SKM-1 treated with dmso at 0.1 percent for 144 hours (cell line): ENCODE results near the gene B4GALT4.
"Not testable (repeated sequence)": the region's sequence is repeated elsewhere in the genome, so short reads cannot be mapped to it uniquely, and the experiment has no call there.

Experiments used
- DNase-seq: peaks from one replicate; lab custom pipeline; 2025; ENCODE audit not compliant: unreplicated experiment; lab: John Stamatoyannopoulos, UW

B4GALT4 gene, protein sequence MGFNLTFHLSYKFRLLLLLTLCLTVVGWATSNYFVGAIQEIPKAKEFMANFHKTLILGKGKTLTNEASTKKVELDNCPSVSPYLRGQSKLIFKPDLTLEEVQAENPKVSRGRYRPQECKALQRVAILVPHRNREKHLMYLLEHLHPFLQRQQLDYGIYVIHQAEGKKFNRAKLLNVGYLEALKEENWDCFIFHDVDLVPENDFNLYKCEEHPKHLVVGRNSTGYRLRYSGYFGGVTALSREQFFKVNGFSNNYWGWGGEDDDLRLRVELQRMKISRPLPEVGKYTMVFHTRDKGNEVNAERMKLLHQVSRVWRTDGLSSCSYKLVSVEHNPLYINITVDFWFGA

DNA sequence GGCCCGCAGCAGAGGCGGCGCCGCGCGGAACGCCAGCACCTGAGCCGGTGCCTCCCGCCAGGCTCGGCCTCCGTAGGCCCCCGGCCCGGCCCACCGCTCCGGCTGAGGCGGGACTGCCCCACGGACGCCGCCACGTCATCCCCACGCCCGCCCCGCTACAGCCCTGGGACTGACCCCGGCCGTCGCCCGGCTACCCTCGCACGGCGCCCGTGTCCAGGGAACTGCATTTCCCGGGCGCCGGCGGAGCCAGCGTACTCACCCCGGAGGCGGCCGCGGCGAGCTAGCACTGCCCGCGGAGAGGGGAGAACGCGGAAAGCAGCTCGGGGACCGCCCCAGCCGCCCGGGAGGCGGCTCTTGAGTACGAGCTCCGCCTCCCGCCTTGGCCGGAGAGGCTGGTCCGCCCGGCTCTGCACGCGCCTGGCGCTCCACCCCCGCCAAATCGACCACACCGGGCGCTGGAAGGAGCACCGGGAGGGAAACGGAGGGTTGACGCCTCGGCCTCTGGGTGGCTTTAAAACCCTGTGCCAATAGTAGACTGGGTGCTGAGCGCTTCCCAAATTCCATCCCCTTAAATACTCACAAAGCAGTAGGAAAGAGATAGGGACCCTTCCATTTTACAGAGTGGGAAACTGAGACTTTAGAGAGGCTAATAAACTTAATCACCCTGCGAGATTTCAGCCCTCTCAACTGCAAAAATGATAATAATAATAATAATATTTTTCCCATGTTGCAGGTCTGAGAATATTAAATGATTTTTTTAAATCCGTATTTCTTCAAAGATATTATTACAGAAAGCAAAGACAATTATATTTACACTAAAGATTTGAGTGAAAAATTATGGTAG lies at the start of gene B4GALT4:
B4GALT4 (minus strand) TSS at position 288 of the 844 bp plus-strand sequence. CDS start 10,779 bp downstream, outside the sequence.
- DNase-seq: peak; percentile 72

DNA sequence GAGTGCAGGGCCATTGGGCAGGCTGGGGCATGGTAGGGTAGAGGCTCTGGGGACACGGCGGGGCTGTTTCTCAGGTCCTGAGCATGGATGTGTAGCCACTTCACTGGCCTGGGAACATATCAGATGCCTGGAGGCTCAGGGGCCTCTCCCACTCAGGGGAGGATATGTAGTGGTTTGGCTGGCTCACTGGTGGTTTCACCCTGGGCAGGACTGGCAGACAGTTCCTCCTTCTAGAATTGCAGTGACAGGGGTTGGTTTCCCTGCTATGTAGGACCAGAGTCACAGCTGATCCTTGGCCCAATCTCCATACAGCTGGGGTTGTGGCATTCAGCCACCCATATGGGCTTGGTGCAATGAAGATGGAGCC lies 48.7 kb upstream of the B4GALT4 start:
- DNase-seq: peak; percentile 63

- DNase-seq: no peak
Observed at GRCh38 chr3:119288669-119289403, 48.2 kb upstream of the B4GALT4 start.

DNA sequence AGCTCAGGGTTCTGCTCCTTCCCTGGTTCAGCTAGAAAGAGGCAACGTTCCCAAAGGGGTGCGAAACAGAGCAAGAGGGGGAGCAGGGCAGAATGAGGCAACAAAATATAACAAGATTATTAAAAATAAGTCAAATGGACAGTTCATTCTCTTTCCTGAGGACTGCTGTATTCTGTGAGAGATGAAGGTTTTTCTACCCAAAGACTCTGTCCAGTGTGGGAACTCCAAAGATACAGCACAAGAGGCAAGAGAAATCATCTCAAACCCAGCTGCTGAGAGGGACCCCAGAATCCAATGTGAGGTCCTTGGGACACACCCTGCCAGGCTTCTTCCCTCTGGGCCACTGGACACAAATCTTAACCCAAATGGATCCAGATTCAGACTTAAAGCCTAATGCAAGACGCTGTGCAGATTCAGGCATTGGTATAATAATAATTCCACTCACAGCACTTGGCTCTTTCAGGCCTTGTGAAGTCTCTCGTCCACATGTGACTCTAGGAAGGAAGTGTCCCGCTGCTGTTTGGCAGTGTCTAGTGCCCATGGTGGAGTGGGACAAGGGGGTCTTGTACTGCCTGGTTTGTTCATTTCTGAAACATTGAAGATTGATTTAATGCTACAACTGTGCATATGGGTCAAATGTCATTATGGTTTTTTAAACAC lies 39.0 kb upstream of the B4GALT4 start:
- DNase-seq: no peak

DNA sequence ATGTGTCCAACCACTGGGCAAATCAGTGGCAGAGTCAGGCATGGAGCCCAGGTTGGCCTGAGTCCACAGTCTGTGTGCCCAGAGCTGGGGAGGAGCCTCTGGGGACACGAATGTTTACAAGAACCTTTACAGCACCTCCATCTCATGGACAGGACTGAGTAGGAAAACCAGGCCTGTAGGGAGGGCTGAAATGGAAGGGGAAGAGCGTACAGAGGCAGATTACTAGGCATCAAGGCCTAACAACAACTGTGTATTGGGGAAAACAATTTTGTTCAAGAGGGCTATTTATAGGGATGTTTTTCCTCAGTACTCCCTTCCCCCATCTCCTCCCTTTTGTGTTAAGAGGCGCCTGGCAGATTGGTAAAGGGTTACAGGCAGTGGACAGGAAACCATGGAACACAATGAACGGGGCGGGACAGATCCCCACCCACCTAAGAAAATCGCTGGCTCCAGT lies 38.5 kb upstream of the B4GALT4 start:
- no peak for DNase-seq

DNA sequence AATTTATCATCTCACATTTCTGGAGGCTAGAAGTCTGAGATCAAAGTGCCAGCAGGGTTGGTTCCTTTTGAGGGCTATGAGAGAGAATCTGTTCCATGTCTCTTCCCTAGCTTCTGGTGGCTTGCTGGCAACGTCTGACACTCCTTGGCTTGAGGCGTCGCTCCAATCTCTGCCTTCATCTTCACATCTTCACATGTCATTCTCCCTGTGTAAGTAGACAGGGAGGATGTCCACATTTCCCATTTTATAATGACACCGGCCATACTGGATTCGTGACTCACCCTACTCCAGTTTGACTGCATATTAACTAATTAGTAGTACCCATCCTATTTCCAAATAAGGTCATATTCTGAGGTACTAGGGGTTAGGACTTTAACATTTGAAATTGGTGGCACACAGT lies 36.0 kb upstream of the B4GALT4 start:
- no peak for DNase-seq

GRCh38 chr3:119270212-119270611 lies 29.5 kb upstream of the B4GALT4 start:
- DNase-seq: not testable (repeated sequence)

DNA sequence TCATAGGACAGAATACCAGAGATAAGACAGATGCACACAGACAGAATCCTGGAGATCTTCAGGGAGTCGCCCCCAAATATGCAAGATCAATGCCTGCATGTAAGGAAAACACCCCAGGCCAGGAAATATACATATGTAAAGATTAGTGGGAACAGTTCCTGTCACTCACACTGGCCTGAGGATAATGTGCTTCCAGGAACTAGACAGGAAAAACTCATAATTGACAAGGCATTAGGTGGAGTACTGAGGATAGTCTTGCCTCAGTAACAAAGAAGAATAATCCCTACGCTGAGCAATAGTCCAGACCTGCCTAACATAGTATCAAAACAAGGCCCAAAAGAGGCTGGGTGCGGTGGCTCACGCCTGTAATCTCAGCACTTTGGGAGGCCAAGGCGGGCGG lies 20.4 kb upstream of the B4GALT4 start:
- no peak for DNase-seq

GRCh38 chr3:119259821-119260220 lies 19.1 kb upstream of the B4GALT4 start:
- no peak for DNase-seq

- DNase-seq: peak; percentile 60
Observed at GRCh38 chr3:119258915-119259314, 18.2 kb upstream of the B4GALT4 start.

DNA sequence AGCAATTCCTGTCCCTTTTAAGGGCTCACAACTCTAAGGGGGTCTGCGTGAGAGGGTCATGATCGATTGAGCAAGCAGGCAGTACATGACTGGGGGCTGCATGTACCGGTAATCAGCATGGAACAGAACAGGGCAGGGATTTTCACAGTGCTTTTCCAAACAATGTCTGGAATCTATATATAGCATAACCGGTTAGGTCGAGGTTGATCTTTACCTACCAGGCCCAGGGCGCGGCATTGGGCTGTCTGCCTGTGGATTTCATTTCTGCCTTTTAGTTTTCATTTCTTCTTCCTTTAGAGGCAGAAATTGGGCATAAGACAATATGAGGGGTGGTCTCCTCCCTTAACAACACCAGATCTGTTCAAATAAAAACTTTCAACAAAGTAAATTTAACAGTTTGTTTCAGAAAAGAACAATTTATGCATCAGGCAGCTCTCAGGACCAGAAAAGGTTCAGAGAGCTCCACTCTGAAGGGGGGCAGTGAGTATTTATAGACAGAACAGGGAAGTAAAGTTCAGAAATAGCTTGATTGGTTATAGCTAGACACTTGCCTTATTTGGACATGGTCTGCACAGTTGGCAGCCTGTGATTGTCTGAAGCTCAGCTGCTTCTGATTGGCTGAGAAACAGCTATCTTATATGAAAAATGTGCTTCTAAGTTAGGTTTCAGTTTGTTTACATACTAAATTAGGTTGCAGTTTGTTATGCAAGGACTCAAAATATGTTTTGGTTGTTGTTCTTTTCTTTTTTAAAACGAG lies 17.2 kb upstream of the B4GALT4 start:
- peak; percentile 26 for DNase-seq

- DNase-seq: no peak
Observed at GRCh38 chr3:119257111-119257510, 16.4 kb upstream of the B4GALT4 start.

- no peak for DNase-seq
Observed at GRCh38 chr3:119255214-119255613, 14.5 kb upstream of the B4GALT4 start.

GRCh38 chr3:119245778-119246177 lies 5.1 kb upstream of the B4GALT4 start:
- no peak for DNase-seq

DNA sequence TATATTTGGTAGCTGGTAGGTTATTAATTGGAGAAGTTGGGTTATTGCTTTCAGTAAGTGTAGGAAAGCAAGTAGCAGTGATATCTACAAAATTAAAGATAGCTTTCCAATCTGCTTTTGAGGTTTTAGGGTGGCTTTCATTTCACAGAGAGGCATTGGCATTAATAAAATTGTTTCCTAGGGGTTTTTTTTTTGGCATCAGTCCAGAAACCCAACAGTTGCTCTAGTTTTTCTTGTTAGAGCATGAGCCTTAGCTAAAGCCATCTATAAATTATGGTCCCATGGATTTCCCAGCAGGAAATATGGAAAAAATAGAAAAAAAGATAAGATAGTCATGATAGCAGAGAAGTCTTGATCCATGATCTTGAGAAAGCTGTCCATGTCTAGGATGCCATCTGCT lies 3.0 kb upstream of the B4GALT4 start:
- no peak for DNase-seq

DNA sequence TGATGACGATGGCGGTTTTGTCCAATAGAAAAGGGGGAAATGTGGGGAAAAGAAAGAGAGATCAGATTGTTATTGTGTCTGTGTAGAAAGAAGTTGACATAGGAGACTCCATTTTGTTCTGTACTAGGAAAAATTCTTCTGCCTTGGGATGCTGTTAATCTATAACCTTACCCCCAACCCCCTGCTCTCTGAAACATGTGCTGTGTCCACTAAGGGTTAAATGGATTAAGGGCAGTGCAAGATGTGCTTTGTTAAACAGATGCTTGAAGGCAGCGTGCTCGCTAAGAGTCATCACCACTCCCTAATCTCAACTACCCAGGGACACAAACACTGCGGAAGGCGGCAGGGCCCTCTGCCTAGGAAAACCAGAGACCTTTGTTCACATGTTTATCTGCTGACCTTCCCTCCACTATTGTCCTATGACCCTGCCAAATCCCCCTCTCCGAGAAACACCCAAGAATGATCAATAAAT lies 2.4 kb upstream of the B4GALT4 start:
- DNase-seq: not testable (repeated sequence)

GRCh38 chr3:119242387-119243057 lies 1.8 kb upstream of the B4GALT4 start:
- not testable (repeated sequence) for DNase-seq

DNA sequence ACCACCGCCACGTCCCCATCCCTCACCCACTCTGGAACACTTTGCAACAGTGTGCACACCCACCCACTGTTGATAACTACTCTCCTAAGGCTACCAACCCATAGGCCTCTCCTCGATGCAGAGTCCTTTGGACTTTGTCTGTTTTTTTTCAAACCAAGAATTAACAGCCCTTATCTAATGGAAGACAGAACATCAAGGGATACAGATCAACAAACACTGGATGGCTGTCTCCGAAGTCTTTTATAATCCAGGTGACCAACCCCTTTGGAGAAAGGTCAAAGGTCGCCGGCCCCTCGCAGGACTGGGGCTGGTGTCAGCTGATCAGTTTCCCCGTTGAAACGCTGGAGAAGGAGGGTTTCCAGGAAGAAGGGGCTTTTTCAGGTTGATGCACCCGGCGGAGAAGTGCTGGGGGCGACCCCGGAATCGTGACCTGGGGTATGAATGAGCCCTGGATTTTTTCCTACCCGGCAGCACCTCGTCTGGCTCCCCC lies 532 bp downstream of the B4GALT4 start:
- DNase-seq: peak; percentile 36

- DNase-seq: no peak
Observed at GRCh38 chr3:119239206-119239820, 1.4 kb downstream of the B4GALT4 start.
